ENCODE data around the gene RASEF. TPM values are rescaled to one million over a fixed set of nuclear protein-coding genes. Genes with fewer than 3 reads are reported as not detected.
A peak's percentile ranks its signal among the peaks of the same experiment; 100 is the strongest.

RASEF gene
- total RNA-seq, 1 donor from 2014 or later, result 0.28 TPM

GRCh38 chr9:83012168-83012921 is 50.6 kb downstream of the RASEF start:
- Mint-ChIP-seq H3K27ac (ENCODE audit: unreplicated experiment) (no peak overlapping the region), H3K4me3 (ENCODE audit: unreplicated experiment) (no peak overlapping the region), H3K36me3 (ENCODE audit: low read depth, unreplicated experiment) (no peaks in the 10 kb centered on the region), H3K4me1 (ENCODE audit: unreplicated experiment) (peaks cover 10% of the 10 kb centered on the region), H3K27me3 (ENCODE audit: unreplicated experiment) (peaks cover 2% of the 10 kb centered on the region), H3K9me3 (ENCODE audit: unreplicated experiment) (no peaks in the 10 kb centered on the region)
- DNase-seq (ENCODE audit: low spot score), result no peak
- TF ChIP-seq CTCF (IDR thresholded peaks at IDR 0.05; ENCODE audit: unreplicated experiment), result no peak

GRCh38 chr9:83011611-83012010 is 51.3 kb downstream of the RASEF start:
- Mint-ChIP-seq H3K4me1 (ENCODE audit: unreplicated experiment) (peaks cover 11% of the 10 kb centered on the region), H3K9me3 (ENCODE audit: unreplicated experiment) (no peaks in the 10 kb centered on the region), H3K4me3 (ENCODE audit: unreplicated experiment) (no peak overlapping the region), H3K36me3 (ENCODE audit: low read depth, unreplicated experiment) (no peaks in the 10 kb centered on the region), H3K27me3 (ENCODE audit: unreplicated experiment) (peaks cover 2% of the 10 kb centered on the region), H3K27ac (ENCODE audit: unreplicated experiment) (no peak overlapping the region)
- no peak for DNase-seq (ENCODE audit: low spot score)
- TF ChIP-seq CTCF (IDR thresholded peaks at IDR 0.05; ENCODE audit: unreplicated experiment), result no peak

GRCh38 chr9:83007521-83008300 is 55.2 kb downstream of the RASEF start:
- Mint-ChIP-seq H3K9me3 (ENCODE audit: unreplicated experiment) (no peaks in the 10 kb centered on the region), H3K4me1 (ENCODE audit: unreplicated experiment) (peaks cover 9% of the 10 kb centered on the region), H3K36me3 (ENCODE audit: low read depth, unreplicated experiment) (no peaks in the 10 kb centered on the region), H3K4me3 (ENCODE audit: unreplicated experiment) (no peak overlapping the region), H3K27me3 (ENCODE audit: unreplicated experiment) (peaks cover 3% of the 10 kb centered on the region), H3K27ac (ENCODE audit: unreplicated experiment) (no peak overlapping the region)
- no peak for TF ChIP-seq CTCF (IDR thresholded peaks at IDR 0.05; ENCODE audit: unreplicated experiment)
- peak; percentile 6 for DNase-seq (ENCODE audit: low spot score)

- TF ChIP-seq CTCF (IDR thresholded peaks at IDR 0.05; ENCODE audit: unreplicated experiment), result no peak
- Mint-ChIP-seq H3K27ac (ENCODE audit: unreplicated experiment) (no peak overlapping the region), H3K9me3 (ENCODE audit: unreplicated experiment) (no peaks in the 10 kb centered on the region), H3K4me3 (ENCODE audit: unreplicated experiment) (no peak overlapping the region), H3K27me3 (ENCODE audit: unreplicated experiment) (peaks cover 3% of the 10 kb centered on the region), H3K4me1 (ENCODE audit: unreplicated experiment) (peaks cover 4% of the 10 kb centered on the region), H3K36me3 (ENCODE audit: low read depth, unreplicated experiment) (no peaks in the 10 kb centered on the region)
- no peak for DNase-seq (ENCODE audit: low spot score)
These were observed 56.6 kb downstream of the RASEF start for GRCh38 chr9:83006378-83006777.

GRCh38 chr9:83005963-83006362 is 57.0 kb downstream of the RASEF start:
- Mint-ChIP-seq H3K36me3 (ENCODE audit: low read depth, unreplicated experiment) (no peaks in the 10 kb centered on the region), H3K27me3 (ENCODE audit: unreplicated experiment) (peaks cover 3% of the 10 kb centered on the region), H3K27ac (ENCODE audit: unreplicated experiment) (no peak overlapping the region), H3K4me3 (ENCODE audit: unreplicated experiment) (no peak overlapping the region), H3K4me1 (ENCODE audit: unreplicated experiment) (peaks cover 4% of the 10 kb centered on the region), H3K9me3 (ENCODE audit: unreplicated experiment) (no peaks in the 10 kb centered on the region)
- no peak for DNase-seq (ENCODE audit: low spot score)
- TF ChIP-seq CTCF (IDR thresholded peaks at IDR 0.05; ENCODE audit: unreplicated experiment), result no peak
